HG02642 (cell line): ENCODE data around the gene PITX3.

Experiments used
- ATAC-seq: cut with Tn5 transposase; IDR thresholded peaks from one replicate; pipeline ENCODE4 v1.9.1; 2021; ENCODE audit warnings: mild to moderate bottlenecking; ENCODE audit not compliant: unreplicated experiment, poor library complexity

PITX3 gene

GRCh38 chr10:102241444-102242117 is at the start of gene PITX3:
Gene PITX3, minus strand, starts transcription at chr10:102241512. Its CDS starts 9,432 bp downstream, at chr10:102232080.
- ATAC-seq, result peak; percentile 58

DNA sequence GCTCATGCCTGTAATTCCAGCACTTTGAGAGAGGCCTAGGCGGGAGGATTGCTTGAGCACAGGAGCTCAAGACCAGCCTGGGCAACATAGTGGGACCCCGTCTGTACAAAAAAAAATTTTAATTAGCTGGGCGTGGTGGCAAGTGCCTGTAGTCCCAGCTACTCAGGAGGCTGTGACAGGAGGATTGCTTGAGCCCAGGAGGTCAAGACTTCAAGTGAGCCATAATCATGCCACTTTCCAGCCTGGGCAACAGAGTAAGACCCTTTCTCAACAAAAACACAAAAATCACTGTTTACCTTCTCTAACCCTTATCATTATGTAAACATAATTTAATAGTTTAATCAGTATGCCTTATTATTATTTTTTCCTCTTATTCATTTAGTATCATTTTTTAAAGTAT is 48.5 kb upstream of the PITX3 start:
- no peak for ATAC-seq

- ATAC-seq, result no peak
These were observed 48.0 kb upstream of the PITX3 start for GRCh38 chr10:102289356-102289755.

- no peak for ATAC-seq
These were observed 46.7 kb upstream of the PITX3 start for GRCh38 chr10:102287991-102288390.

- no peak for ATAC-seq
These were observed 46.2 kb upstream of the PITX3 start for GRCh38 chr10:102287538-102287937.

- no peak for ATAC-seq
These were observed 44.9 kb upstream of the PITX3 start for GRCh38 chr10:102286216-102286615.

- no peak for ATAC-seq
These were observed 43.8 kb upstream of the PITX3 start for GRCh38 chr10:102285133-102285532.

DNA sequence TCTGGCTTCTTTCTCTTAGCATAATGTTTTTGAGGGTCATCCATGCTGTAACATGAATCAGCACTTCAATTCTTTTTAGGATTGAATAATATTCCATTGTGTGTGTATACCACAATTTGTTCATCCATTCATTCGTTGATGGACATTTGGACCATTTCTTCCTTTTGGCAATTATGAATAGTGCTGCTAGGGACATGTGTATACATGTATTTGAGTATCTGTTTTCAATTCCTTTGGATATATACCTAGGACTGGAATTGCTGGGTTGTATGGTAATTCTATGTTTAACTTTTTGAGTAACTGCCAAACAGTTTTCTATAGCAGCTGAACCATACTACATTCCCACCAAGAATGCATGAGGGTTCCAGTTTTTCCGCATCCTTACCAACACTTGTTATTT is 43.2 kb upstream of the PITX3 start:
- no peak for ATAC-seq

- ATAC-seq, result no peak
These were observed 42.6 kb upstream of the PITX3 start for GRCh38 chr10:102283890-102284289.

DNA sequence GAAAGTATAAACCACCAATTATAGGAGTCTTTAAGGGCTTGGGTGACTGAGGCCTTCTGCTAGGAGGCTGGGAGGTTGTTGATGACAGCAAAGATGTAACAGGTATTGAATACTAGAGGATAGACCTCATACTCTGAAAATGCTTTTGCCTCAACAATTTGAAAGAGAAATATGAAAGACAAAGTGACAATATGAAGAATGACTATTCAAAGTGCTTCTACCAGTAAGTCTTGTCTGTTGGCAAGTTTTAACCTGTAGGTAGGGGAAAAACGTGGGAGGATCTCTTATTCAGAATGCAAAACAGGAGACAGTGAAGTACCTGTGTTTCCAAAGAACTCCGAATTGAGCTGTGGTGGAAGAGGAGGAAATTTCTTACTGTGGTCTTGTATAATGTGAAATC is 42.2 kb upstream of the PITX3 start:
- no peak for ATAC-seq

DNA sequence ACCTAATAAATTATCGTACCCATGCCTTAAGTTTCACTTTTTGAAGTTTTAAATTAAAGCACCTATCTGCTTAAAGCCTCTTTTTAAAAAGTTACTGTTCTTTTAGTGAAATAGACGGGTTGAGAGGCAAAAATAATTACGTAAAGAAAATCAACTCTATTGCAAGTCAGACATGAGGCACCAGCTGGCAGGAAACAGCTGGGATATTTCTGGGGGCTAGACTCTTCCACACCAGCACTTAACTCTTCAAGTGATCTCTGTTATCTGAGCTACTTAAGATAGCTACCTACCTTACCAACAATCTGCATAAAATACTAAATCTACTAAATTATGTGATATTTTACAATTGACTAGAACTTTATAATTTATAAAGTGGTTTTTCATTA is 39.8 kb upstream of the PITX3 start:
- no peak for ATAC-seq

- no peak for ATAC-seq
These were observed 39.2 kb upstream of the PITX3 start for GRCh38 chr10:102280397-102281101.

GRCh38 chr10:102279104-102279503 is 37.8 kb upstream of the PITX3 start:
- ATAC-seq, result no peak

DNA sequence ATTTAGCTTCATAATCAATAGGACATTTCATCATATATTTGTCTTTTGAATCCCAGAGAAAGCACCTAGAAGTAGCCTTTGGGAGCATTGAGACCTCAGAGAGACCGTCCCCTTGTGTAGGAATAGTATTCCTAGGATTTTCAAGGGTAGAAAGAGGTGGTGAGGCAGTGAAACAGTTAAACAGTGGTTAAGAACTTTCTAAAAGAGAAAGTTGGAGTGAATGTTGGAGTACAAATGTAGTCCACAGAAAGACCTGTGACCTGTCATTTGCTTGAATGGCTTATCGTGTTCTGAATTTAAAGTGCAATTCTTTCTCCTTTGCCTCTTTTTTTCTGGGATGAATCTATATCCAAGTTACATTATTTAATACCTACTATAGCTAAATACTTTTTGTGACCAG is 34.0 kb upstream of the PITX3 start:
- ATAC-seq, result no peak

DNA sequence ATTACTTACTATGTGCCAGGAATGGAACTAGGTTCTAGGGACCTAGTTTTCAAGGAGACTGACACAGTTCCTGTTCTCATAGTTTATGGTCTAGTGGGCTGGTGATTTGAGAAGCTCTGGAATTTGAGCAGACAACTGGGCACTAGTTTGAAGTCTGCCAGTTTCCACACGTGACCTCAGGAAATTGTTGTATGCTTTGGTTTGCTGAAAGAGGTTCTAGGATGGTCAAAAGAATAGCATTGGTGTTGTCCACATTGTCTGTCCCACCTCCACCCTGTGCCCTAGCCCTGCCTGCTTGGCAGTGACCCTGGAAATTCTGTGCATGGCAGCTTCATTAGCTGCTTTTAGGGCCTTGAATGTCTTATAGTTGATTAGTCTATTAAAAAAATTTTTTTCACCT is 32.8 kb upstream of the PITX3 start:
- ATAC-seq, result no peak

DNA sequence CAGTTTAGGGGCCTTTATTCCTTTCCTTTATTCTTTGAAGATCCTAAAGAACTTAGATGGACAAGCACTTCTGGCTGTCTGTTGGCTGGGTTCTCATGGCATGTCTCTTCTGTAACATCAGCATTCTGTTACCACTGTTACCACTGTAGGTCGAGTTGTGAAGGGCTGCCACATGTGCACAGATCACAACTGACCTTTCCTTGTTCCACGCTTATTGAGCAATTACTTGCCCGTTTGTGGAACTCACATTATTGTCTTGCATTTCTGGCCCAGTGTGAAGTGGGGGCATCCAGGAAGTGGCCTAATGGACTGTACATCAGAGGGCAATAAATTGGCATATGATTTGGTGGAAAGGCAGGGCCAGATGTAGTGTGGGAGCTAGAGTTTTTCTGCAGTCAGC is 27.7 kb upstream of the PITX3 start:
- no peak for ATAC-seq

DNA sequence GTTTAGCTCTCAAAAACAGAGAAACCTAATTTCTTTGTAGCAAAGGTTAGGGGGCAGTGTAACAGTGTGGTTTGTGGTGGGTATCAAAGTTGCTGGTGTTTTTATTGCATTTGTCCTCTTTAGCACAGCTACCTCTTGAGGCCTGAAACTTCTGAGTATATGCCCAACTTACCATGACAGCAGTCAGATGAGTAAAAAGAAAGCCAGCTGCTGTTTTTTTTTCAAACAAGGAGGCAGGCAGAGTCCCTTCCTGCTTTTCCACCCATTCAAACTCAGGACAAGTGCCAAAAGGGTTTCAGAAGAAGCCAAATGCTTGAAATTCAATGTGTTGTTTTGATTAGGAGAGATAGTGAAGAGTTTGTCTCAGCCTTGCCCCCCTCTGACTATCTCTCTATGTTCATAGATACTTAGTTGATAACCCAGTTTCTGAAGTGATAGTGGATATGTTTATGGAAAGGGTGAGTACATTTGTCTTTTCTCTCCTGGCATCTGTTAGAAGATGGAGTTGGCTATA is 27.1 kb upstream of the PITX3 start:
- no peak for ATAC-seq

DNA sequence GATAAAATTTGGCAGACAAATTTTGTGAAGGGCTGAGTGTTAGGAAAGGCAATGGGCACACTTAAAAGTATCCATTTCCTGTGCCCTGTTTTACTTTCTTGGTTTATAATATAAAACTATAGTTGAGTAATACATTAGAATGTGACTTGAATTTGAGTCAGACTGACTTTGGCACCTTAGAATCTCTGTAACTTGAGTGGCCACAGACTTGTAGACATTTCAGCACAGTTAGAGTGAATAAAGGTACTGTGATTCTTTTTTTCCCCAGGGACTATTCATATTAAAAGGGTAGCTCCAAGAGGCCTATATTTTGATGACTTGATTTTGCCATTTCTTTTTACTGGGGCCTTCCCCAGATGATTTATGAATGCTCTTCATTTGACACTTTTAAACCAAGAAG is 26.4 kb upstream of the PITX3 start:
- ATAC-seq, result no peak

GRCh38 chr10:102266670-102267069 is 25.4 kb upstream of the PITX3 start:
- no peak for ATAC-seq

- no peak for ATAC-seq
These were observed 23.1 kb upstream of the PITX3 start for GRCh38 chr10:102264371-102264770.

DNA sequence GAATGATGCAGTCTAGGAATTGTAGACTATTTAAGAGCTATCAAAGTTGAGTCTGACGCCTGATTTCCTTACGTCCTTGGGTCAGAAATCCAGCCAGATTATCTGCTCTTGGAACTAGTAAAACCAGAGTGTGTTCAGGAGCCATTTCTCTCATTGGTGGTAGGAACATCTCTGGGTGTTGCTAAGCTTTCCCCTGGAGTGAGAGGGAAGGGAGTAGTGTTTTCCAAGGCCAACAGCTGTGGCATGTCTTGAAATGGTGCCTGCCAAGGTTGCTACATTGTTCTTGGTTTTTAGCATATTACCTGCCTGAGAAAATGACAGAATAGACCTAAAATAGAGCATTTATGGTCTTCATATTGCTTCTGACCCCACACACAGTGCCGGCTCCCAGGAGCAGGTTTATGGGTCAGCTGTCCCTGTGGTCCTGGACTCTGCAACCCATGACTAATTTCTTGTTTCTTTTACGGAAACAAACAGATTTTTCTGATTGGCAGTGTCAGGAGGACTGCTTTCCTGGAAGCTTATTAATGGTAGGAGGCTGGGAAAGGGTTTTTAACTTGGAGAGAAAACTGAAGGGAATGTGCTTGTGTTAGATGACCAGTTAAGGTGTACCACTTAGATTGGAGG is 21.5 kb upstream of the PITX3 start:
- no peak for ATAC-seq
